Measurements from ENCODE around the gene KIAA1217.
"Not testable (repeated sequence)": the region's sequence is repeated elsewhere in the genome, so short reads cannot be mapped to it uniquely, and the experiment has no call there.

Gene KIAA1217

DNA sequence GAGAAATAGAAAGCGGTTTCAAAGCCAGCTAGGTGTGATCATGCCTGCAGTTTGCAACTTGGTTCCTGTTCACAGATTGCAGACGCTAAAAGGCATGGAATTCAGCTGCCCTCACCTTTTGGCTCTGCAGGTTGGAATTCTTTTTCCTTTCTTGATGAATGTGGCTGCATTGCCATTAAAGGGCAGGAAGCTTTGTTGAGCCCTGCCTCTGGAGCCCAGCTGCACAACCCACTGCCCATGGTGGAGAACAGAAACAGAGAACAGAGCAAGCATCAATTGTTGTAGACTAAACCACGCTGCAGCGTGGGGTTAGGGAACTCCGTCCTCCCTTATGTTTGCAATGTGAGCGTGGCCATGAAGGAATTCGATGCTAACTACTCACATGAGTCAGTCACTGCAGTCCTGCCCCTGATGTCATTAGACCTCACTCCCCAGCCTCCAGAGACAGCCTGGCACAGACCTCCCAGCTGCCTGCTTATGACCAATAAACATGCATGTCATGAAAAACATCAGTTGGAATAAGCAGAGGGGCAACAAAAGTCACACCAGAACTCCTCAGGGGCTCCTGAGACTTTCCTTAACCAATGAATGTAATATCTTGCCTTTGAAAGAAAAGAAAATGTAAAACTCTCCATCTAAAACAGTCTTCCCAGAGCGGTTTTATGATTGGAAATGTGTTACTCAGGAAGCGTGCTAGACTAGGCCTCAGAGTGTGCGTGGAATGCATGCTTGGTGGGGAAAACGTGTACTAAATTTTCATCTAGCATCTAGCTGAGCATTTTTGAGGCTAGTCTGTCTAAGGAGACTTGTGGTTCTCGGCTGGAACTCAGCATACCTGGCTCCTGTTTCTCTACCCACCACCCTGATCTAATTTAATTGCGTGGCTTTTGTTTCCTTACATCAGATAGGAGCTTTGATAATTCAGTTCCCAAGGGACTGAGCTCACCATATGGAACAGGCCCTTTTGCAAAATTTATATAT is 232.2 kb downstream of the KIAA1217 start:
- no peak overlapping the region for H3K9ac ChIP-seq (ENCODE audit: low read length)
- no peaks in the 10 kb centered on the region for H3K27me3 ChIP-seq (ENCODE audit: control insufficient read depth in 1 of 2, insufficient read depth in 2 of 2, low read length in 2 of 2)
- no peak overlapping the region for H3K27ac ChIP-seq (ENCODE audit: low read depth, low read length)
- no peaks in the 10 kb centered on the region for H3K4me1 ChIP-seq (ENCODE audit: insufficient read depth, low read length)
- peaks cover 9% of the 10 kb centered on the region for H3K36me3 ChIP-seq (ENCODE audit: insufficient read depth, low read length)
- H3K9me3 ChIP-seq (ENCODE audit: low read length): no peaks in the 10 kb centered on the region
- no peak overlapping the region for H3K4me3 ChIP-seq (ENCODE audit: low read depth in 1 of 2, low read length in 2 of 2)

DNA sequence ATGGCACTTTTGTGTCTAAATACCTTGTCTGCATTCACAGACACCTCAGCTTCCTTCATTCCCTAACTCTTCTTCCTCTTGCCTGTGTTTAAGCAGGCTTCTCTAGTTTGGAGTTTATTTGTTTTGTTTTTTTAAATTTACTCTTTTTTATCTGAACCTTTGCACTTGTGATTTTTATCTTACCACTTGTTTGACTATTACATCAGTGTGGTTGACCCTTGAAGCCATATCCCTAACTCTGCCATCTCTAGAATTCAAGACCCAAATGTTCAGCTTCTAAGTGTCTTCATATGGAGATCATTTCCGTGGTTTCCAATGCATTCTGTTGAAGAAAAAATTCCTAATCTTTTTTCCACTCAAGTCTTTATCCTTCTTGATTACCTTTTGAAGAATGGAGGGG is 233.3 kb downstream of the KIAA1217 start:
- Histone ChIP-seq H3K36me3 (ENCODE audit: insufficient read depth, low read length) (peaks cover 9% of the 10 kb centered on the region), H3K4me3 (ENCODE audit: low read depth in 1 of 2, low read length in 2 of 2) (no peak overlapping the region), H3K27me3 (ENCODE audit: control insufficient read depth in 1 of 2, insufficient read depth in 2 of 2, low read length in 2 of 2) (no peaks in the 10 kb centered on the region)

DNA sequence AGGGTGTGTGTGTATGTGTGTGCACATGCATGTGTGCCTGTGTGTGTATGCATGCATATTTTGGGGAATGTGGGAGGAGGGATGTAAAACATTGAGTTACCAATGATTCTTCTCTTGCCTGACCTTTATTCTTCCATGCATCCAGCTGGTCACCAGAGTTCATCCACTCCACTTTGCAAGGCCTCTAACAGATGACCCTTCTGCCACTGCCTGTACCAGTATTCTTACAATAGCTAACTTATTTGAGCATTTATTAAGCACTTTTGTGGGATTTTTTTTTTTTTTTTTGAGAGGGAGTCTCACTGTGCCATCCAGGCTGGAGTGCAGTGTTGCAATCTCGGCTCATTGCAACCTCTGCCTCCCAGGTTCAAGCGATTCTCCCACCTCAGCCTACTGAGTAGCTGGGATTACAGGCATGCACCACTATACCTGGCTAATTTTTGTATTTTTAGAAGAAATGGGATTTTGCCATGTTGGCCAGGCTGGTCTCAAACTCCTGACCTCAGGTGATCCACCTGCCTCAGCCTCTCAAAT is 233.8 kb downstream of the KIAA1217 start:
- not testable (repeated sequence) for H3K9me3 ChIP-seq (ENCODE audit: low read length); H3K4me3 ChIP-seq (ENCODE audit: low read depth in 1 of 2, low read length in 2 of 2); H3K36me3 ChIP-seq (ENCODE audit: insufficient read depth, low read length); H3K4me1 ChIP-seq (ENCODE audit: insufficient read depth, low read length); H3K9ac ChIP-seq (ENCODE audit: low read length); H3K27me3 ChIP-seq (ENCODE audit: control insufficient read depth in 1 of 2, insufficient read depth in 2 of 2, low read length in 2 of 2); H3K27ac ChIP-seq (ENCODE audit: low read depth, low read length)

More for the DNA sequence above, 233.3 kb downstream of the KIAA1217 start:
- Histone ChIP-seq H3K4me1 (ENCODE audit: insufficient read depth, low read length) (no peaks in the 10 kb centered on the region), H3K9ac (ENCODE audit: low read length) (no peak overlapping the region), H3K9me3 (ENCODE audit: low read length) (no peaks in the 10 kb centered on the region), H3K27ac (ENCODE audit: low read depth, low read length) (no peak overlapping the region)

DNA sequence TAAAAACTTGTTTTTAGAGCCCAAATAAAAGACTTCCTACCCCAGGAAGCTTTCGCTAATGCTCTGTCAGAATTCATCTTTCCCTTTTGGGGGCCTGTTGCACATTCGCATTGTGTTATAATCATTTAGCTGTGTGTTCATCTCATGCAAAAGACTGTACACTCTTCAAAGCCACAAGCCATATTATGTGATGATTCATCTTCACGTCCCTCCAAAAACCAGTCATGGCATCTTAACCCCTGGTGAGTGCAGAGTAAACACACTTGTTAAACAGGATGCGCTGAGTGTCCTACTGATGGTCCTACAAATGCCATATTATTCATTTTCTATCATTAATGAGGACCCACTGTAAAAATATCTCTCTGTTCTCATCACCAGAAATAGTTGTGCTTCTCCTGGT is 235.4 kb downstream of the KIAA1217 start:
- peaks cover 1% of the 10 kb centered on the region for H3K36me3 ChIP-seq (ENCODE audit: insufficient read depth, low read length)
- H3K4me1 ChIP-seq (ENCODE audit: insufficient read depth, low read length): no peaks in the 10 kb centered on the region
- H3K4me3 ChIP-seq (ENCODE audit: low read depth in 1 of 2, low read length in 2 of 2): no peak overlapping the region
- H3K9ac ChIP-seq (ENCODE audit: low read length): no peak overlapping the region
- no peaks in the 10 kb centered on the region for H3K27me3 ChIP-seq (ENCODE audit: control insufficient read depth in 1 of 2, insufficient read depth in 2 of 2, low read length in 2 of 2)
- H3K27ac ChIP-seq (ENCODE audit: low read depth, low read length): no peak overlapping the region
- no peaks in the 10 kb centered on the region for H3K9me3 ChIP-seq (ENCODE audit: low read length)

DNA sequence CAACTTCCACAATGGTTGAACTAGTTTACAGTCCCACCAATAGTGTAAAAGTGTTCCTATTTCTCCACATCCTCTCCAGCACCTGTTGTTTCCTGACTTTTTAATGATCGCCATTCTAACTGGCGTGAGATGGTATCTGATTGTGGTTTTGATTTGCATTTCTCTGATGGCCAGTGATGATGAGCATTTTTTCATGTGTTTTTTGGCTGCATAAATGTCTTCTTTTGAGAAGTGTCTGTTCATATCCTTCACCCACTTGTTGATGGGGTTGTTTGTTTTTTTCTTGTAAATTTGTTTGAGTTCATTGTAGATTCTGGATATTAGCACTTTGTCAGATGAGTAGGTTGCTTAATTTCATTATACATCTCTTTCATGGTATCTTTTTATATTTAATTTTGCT is 237.0 kb downstream of the KIAA1217 start:
- H3K27me3 ChIP-seq (ENCODE audit: control insufficient read depth in 1 of 2, insufficient read depth in 2 of 2, low read length in 2 of 2); H3K4me3 ChIP-seq (ENCODE audit: low read depth in 1 of 2, low read length in 2 of 2); H3K27ac ChIP-seq (ENCODE audit: low read depth, low read length); H3K4me1 ChIP-seq (ENCODE audit: insufficient read depth, low read length); H3K9me3 ChIP-seq (ENCODE audit: low read length); H3K9ac ChIP-seq (ENCODE audit: low read length); H3K36me3 ChIP-seq (ENCODE audit: insufficient read depth, low read length): not testable (repeated sequence)

DNA sequence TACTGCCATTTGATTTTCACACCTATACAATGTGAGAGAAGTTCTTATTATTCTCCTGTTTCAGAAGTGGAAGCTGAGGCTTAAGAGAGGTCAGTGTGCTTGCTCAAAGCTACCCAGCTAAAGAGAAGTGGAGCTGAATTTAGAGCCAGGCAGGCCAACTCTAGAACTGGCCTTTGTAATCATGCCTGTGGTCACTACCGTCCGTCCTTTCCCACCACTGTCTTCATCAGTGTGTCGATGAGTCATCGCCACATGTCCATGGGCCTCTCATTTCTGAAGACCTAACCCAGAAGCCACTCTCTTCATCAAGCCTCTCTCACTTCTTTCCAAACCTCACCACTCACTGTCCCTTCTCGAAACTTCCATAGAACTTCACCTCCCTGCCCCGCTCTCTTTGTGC is 237.8 kb downstream of the KIAA1217 start:
- Histone ChIP-seq H3K36me3 (ENCODE audit: insufficient read depth, low read length) (no peaks in the 10 kb centered on the region), H3K9me3 (ENCODE audit: low read length) (no peaks in the 10 kb centered on the region), H3K27ac (ENCODE audit: low read depth, low read length) (no peak overlapping the region), H3K4me1 (ENCODE audit: insufficient read depth, low read length) (no peaks in the 10 kb centered on the region), H3K27me3 (ENCODE audit: control insufficient read depth in 1 of 2, insufficient read depth in 2 of 2, low read length in 2 of 2) (no peaks in the 10 kb centered on the region), H3K4me3 (ENCODE audit: low read depth in 1 of 2, low read length in 2 of 2) (no peak overlapping the region), H3K9ac (ENCODE audit: low read length) (no peak overlapping the region)

DNA sequence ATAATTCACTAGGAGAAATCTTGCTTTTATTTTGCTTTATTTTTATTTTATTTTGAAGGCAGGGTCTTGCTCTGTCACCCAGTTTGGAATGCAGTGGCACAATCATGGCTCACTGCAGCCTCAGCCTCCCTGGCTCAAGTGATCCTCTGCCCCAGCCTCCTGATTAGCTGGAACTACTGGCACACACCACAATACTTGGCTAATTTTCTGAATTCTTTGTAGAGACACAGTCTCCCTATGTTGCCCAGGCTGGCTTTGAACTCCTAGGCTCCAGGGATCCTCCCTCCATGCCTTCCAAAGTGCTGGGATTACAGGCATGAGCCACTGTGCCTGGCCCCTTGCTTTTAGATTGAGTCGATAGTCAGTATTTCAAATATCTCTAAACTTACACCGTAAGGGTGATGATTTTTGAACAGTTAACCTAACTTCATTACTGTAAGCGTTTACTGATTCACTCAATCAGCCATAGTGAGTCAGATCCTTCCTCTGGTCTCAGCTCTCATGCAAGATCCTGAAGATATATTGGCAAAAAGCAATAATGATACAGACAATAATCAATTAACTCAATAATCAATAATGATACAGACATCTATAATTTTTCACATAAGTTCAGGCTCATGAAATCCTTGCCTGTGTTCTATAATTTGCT is 239.5 kb downstream of the KIAA1217 start:
- H3K4me1 ChIP-seq (ENCODE audit: insufficient read depth, low read length): no peaks in the 10 kb centered on the region
- no peaks in the 10 kb centered on the region for H3K27me3 ChIP-seq (ENCODE audit: control insufficient read depth in 1 of 2, insufficient read depth in 2 of 2, low read length in 2 of 2)
- no peak overlapping the region for H3K9ac ChIP-seq (ENCODE audit: low read length)
- H3K27ac ChIP-seq (ENCODE audit: low read depth, low read length): no peak overlapping the region
- H3K4me3 ChIP-seq (ENCODE audit: low read depth in 1 of 2, low read length in 2 of 2): no peak overlapping the region
- H3K36me3 ChIP-seq (ENCODE audit: insufficient read depth, low read length): no peaks in the 10 kb centered on the region
- H3K9me3 ChIP-seq (ENCODE audit: low read length): no peaks in the 10 kb centered on the region

DNA sequence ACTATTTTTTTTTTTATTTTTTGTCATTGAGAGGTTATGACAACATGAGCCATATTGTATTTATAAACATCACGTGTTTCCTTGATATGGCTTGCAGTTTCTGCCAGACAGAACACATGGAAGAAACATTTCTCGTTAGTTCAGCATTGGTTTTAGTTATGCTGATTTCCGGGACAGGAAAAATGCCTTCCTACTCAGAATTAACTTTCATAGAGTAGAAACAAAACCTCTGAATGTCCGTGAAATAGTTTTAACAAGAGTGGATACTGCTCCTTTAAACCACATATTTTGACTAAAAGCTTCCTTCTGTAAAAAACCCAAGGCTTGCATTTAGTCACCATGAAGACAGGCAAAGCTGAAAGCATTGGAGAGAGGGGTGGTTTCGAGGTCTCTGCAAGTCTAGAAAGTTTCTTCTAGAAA is 240.4 kb downstream of the KIAA1217 start:
- H3K27me3 ChIP-seq (ENCODE audit: control insufficient read depth in 1 of 2, insufficient read depth in 2 of 2, low read length in 2 of 2): no peaks in the 10 kb centered on the region
- no peaks in the 10 kb centered on the region for H3K36me3 ChIP-seq (ENCODE audit: insufficient read depth, low read length)
- no peaks in the 10 kb centered on the region for H3K4me1 ChIP-seq (ENCODE audit: insufficient read depth, low read length)
- no peak overlapping the region for H3K4me3 ChIP-seq (ENCODE audit: low read depth in 1 of 2, low read length in 2 of 2)
- no peak overlapping the region for H3K9ac ChIP-seq (ENCODE audit: low read length)
- H3K9me3 ChIP-seq (ENCODE audit: low read length): no peaks in the 10 kb centered on the region
- H3K27ac ChIP-seq (ENCODE audit: low read depth, low read length): no peak overlapping the region

DNA sequence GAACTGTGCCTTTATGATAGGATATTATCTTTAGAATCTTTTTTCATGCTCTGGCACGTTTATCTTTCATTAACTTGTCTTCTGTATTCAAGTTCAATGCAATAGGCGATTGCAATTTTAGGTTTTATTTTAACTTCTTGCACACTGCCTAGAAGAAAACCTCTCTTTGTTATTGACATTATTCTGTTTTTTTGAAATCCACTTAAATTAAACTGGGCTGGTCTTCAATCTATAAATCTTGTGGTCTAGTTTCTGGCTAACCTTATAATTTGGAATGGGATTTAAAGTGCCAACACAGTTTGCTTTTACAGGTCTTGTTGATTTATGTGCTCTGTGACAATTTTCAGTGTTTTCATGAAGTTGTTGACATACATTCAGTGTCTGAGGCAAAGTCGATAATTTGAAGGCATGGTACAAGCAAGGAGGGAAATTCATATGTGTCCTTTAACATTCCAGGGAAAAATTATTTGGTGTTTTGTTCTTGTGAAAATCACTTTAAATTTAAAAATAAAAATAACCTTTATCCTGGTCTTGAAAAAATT is 240.9 kb downstream of the KIAA1217 start:
- Histone ChIP-seq H3K9ac (ENCODE audit: low read length) (no peak overlapping the region), H3K27ac (ENCODE audit: low read depth, low read length) (no peak overlapping the region), H3K36me3 (ENCODE audit: insufficient read depth, low read length) (no peaks in the 10 kb centered on the region), H3K9me3 (ENCODE audit: low read length) (no peaks in the 10 kb centered on the region), H3K27me3 (ENCODE audit: control insufficient read depth in 1 of 2, insufficient read depth in 2 of 2, low read length in 2 of 2) (no peaks in the 10 kb centered on the region), H3K4me1 (ENCODE audit: insufficient read depth, low read length) (no peaks in the 10 kb centered on the region), H3K4me3 (ENCODE audit: low read depth in 1 of 2, low read length in 2 of 2) (no peak overlapping the region)

DNA sequence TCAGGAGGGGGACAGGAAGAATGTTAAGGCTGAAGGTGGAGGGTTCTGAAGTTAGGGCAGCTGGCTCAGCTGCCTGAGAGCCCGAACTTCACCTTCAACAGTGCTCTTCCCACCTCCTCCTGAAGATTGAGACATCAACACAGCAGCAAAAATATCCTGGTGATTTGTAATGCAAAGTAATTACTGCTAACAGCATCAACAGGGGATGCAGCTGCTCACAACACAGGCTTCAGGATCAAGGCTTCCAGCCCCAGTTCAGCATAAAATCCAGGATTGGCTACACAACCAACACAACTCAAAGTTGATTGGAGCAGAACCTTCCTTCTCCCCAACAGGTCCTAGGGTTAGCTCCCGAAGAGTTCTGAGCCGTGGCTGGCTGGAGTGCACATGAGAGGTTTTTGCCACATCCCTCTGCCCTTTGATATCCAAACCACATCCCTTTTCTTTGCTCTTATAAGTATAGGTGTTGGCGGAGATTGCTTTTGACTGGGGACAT is 242.4 kb downstream of the KIAA1217 start:
- no peak overlapping the region for H3K9ac ChIP-seq (ENCODE audit: low read length)
- H3K9me3 ChIP-seq (ENCODE audit: low read length): no peaks in the 10 kb centered on the region
- no peak overlapping the region for H3K27ac ChIP-seq (ENCODE audit: low read depth, low read length)
- H3K4me3 ChIP-seq (ENCODE audit: low read depth in 1 of 2, low read length in 2 of 2): no peak overlapping the region
- H3K36me3 ChIP-seq (ENCODE audit: insufficient read depth, low read length): no peaks in the 10 kb centered on the region
- H3K4me1 ChIP-seq (ENCODE audit: insufficient read depth, low read length): no peaks in the 10 kb centered on the region
- H3K27me3 ChIP-seq (ENCODE audit: control insufficient read depth in 1 of 2, insufficient read depth in 2 of 2, low read length in 2 of 2): no peaks in the 10 kb centered on the region

DNA sequence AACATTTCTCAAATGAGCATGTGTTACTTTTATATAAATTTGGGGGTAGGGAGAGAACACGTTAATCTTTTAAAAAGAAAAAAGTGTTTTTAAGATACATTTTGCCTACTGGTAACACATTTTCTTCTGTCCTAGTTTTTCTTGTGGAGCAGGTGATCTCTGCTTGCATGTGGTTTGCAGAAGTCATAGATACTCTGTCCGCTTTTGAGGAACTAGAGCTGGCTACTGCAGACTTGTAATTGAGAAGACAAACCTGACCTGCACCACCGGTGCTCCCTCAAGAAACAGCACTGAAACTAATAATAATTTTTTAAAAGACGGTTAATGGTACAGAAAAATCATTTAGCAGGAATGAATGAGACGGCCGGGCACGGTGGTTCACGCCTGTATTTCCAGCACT is 243.1 kb downstream of the KIAA1217 start:
- no peak overlapping the region for H3K27ac ChIP-seq (ENCODE audit: low read depth, low read length)

More for the DNA sequence above, 243.1 kb downstream of the KIAA1217 start:
- Histone ChIP-seq H3K4me1 (ENCODE audit: insufficient read depth, low read length) (no peaks in the 10 kb centered on the region), H3K9ac (ENCODE audit: low read length) (no peak overlapping the region), H3K4me3 (ENCODE audit: low read depth in 1 of 2, low read length in 2 of 2) (no peak overlapping the region), H3K27me3 (ENCODE audit: control insufficient read depth in 1 of 2, insufficient read depth in 2 of 2, low read length in 2 of 2) (no peaks in the 10 kb centered on the region), H3K36me3 (ENCODE audit: insufficient read depth, low read length) (no peaks in the 10 kb centered on the region), H3K9me3 (ENCODE audit: low read length) (no peaks in the 10 kb centered on the region)

All from muscle layer of colon (tissue), 2 donors.